GM23248 (cell line): ENCODE results near the gene ESPN. TPM values are rescaled to one million over a fixed set of nuclear protein-coding genes. Genes with fewer than 3 reads are reported as not detected.
"Not testable (repeated sequence)": the region's sequence is repeated elsewhere in the genome, so short reads cannot be mapped to it uniquely, and the experiment has no call there.

Source experiments
- DNase-seq: peaks from one replicate; pipeline ENCODE4 v3.0.0-alpha.2; 2015
- H2AFZ ChIP-seq: fragments of 200-600 bp; sonication (generic); 2 replicates; pipeline ENCODE4 v1.6.1; 2016; ENCODE audit warnings: antibody characterized with exemption
- H3F3A ChIP-seq: fragments of 200-600 bp; sonication (generic); 2 replicates; pipeline ENCODE4 v1.6.1; 2016; ENCODE audit warnings: mild to moderate bottlenecking, antibody characterized with exemption, mixed run types; ENCODE audit not compliant: insufficient read depth
- H3K27ac ChIP-seq: fragments of 200-600 bp; sonication (generic); 2 replicates; pipeline ENCODE4 v1.5.1; 2016; ENCODE audit warnings: mild to moderate bottlenecking
- H3K27me3 ChIP-seq: fragments of 200-600 bp; sonication (generic); replicated peaks from 2 replicates; pipeline ENCODE4 v1.6.1; 2016; ENCODE audit warnings: mild to moderate bottlenecking; ENCODE audit not compliant: insufficient read depth
- H3K36me3 ChIP-seq: fragments of 200-600 bp; sonication (generic); 2 replicates; pipeline ENCODE4 v1.6.1; 2016; ENCODE audit warnings: low read depth, mild to moderate bottlenecking
- H3K4me1 ChIP-seq: fragments of 200-600 bp; sonication (generic); 2 replicates; pipeline ENCODE4 v1.6.1; 2016; ENCODE audit warnings: mild to moderate bottlenecking; ENCODE audit not compliant: insufficient read depth
- H3K4me2 ChIP-seq: fragments of 200-600 bp; sonication (generic); one replicate; pipeline ENCODE4 v1.6.1; 2016; ENCODE audit warnings: mild to moderate bottlenecking; ENCODE audit not compliant: unreplicated experiment
- H3K4me3 ChIP-seq: fragments of 200-600 bp; sonication (generic); 2 replicates; pipeline ENCODE4 v1.5.1; 2016; ENCODE audit warnings: mild to moderate bottlenecking
- H3K79me2 ChIP-seq: fragments of 200-600 bp; sonication (generic); 2 replicates; pipeline ENCODE4 v1.6.1; 2016; ENCODE audit warnings: mild to moderate bottlenecking; ENCODE audit not compliant: insufficient read depth
- H3K9ac ChIP-seq: fragments of 200-600 bp; sonication (generic); 2 replicates; pipeline ENCODE4 v1.6.1; 2016; ENCODE audit warnings: mild to moderate bottlenecking
- H3K9me2 ChIP-seq: fragments of 200-600 bp; sonication (generic); 2 replicates; pipeline ENCODE4 v1.6.1; 2016; ENCODE audit warnings: mixed run types, mild to moderate bottlenecking, moderate library complexity; ENCODE audit not compliant: insufficient read depth
- H3K9me3 ChIP-seq: fragments of 200-600 bp; sonication (generic); one replicate; pipeline ENCODE4 v1.6.1; 2017; ENCODE audit warnings: low read depth
- H4K20me1 ChIP-seq: fragments of 200-600 bp; sonication (generic); 2 replicates; pipeline ENCODE4 v1.6.0; 2016; ENCODE audit not compliant: insufficient read depth
- EZH2 ChIP-seq: fragments of 200-600 bp; sonication (generic); IDR thresholded peaks from 2 replicates; pipeline ENCODE4 v1.6.1; 2018; ENCODE audit warnings: antibody characterized with exemption, mild to moderate bottlenecking; ENCODE audit not compliant: insufficient read depth, poor library complexity, severe bottlenecking
- EZH2phosphoT487 ChIP-seq: fragments of 200-600 bp; sonication (generic); IDR thresholded peaks from 2 replicates; pipeline ENCODE4 v1.6.1; 2018; ENCODE audit warnings: antibody characterized with exemption, moderate library complexity, mild to moderate bottlenecking, low read depth; ENCODE audit not compliant: insufficient read depth
- WGBS, 2 experiments: methylation state at CpG; one replicate each; pipeline ENCODE4 v1.1.6; 2015 to 2017; ENCODE audit warnings: low lambda C conversion rate in 2 of 2, low coverage in 1 of 2; ENCODE audit errors: missing lambda C conversion rate in 2 of 2; 5-methylcytosine and 5-hydroxymethylcytosine counted together
- in situ Hi-C: fragments of 300-500 bp; cut with MboI; formaldehyde crosslinking; loops from 2 replicates; pipeline ENCODE4 v1.15.0; 2020
- polyA plus RNA-seq: library from polyadenylated mRNA; unstranded; fragments of >200 nt; fragmentation: Nextera tagmentation; extraction: Ambion mirVana; gene quantifications from 2 replicates; pipeline ENCODE4 v1.2.1, GENCODE V29; 2016
- total RNA-seq: library from RNA; depleted of rRNA; stranded (reverse); fragments of >200 nt; shearing (Covaris generic); gene quantifications from 2 replicates; pipeline ENCODE4 v1.2.3, GENCODE V29; 2014

Gene ESPN
- total and polyA plus RNA-seq, 2 experiments from 2014 or later, result not detected

GRCh38 chr1:6491081-6491449, 66.5 kb downstream of the ESPN start:
- Histone ChIP-seq H3K4me2 (peak overlapping the region; percentile 92), H3F3A (peaks cover 15% of the 10 kb centered on the region; the same call in 1 of the 2 replicates), H3K79me2 (no peaks in the 10 kb centered on the region), H3K9me3 (no peaks in the 10 kb centered on the region), H3K4me3 (peak overlapping the region; percentile 85), H4K20me1 (no peaks in the 10 kb centered on the region), H3K9ac (peak overlapping the region; percentile 70), H2AFZ (peak overlapping the region; percentile 97), H3K27ac (peak overlapping the region; percentile 76), H3K9me2 (no peaks in the 10 kb centered on the region), H3K27me3 (no peaks in the 10 kb centered on the region), H3K4me1 (peaks cover 16% of the 10 kb centered on the region), H3K36me3 (no peaks in the 10 kb centered on the region)
- TF ChIP-seq EZH2 (no peak), EZH2phosphoT487 (no peak)
- DNase-seq, result no peak
- in situ Hi-C loops, result no loop called here
- 87 to 90% methylated on average over 6 of the region's 6 CpGs for WGBS, 2 experiments

- no peaks in the 10 kb centered on the region for H3K79me2 ChIP-seq
- 31% methylated on average over 6 of the region's 6 CpGs for WGBS, 2 experiments
- peak within 1 kb of the TSS; percentile 76 for H3K27ac ChIP-seq
- peak within 1 kb of the TSS; percentile 85 for H3K4me3 ChIP-seq
- peaks cover 15% of the 10 kb centered on the region; the same call in 1 of the 2 replicates for H3F3A ChIP-seq
- H2AFZ ChIP-seq, result peak within 1 kb of the TSS; percentile 97
- H3K4me1 ChIP-seq, result peaks cover 16% of the 10 kb centered on the region
- no peaks in the 10 kb centered on the region for H3K9me2 ChIP-seq
- H3K36me3 ChIP-seq, result no peaks in the 10 kb centered on the region
- in situ Hi-C loops, result no loop called here
- peak within 1 kb of the TSS; percentile 92 for H3K4me2 ChIP-seq
- no peaks in the 10 kb centered on the region for H3K9me3 ChIP-seq
- TF ChIP-seq EZH2phosphoT487, result no peak
- TF ChIP-seq EZH2, result no peak
- H3K9ac ChIP-seq, result peak within 1 kb of the TSS; percentile 70
- peak; percentile 81 for DNase-seq
- no peaks in the 10 kb centered on the region for H4K20me1 ChIP-seq
- no peaks in the 10 kb centered on the region for H3K27me3 ChIP-seq
These were observed 66.9 kb downstream of the ESPN start, which contains the start of gene PLEKHG5 for GRCh38 chr1:6491480-6491962. Gene PLEKHG5 (minus strand): TSS chr1:6491667. CDS start chr1:6477571, 14,096 bp downstream.

GRCh38 chr1:6491966-6492365, 67.4 kb downstream of the ESPN start:
- Histone ChIP-seq H3K4me2 (no peak overlapping the region), H3K27ac (peak overlapping the region; percentile 76), H3K9me3 (no peaks in the 10 kb centered on the region), H4K20me1 (no peaks in the 10 kb centered on the region), H3K9ac (peak overlapping the region; percentile 57), H2AFZ (peak overlapping the region; percentile 30), H3K9me2 (no peaks in the 10 kb centered on the region), H3K4me1 (peaks cover 16% of the 10 kb centered on the region), H3F3A (peaks cover 15% of the 10 kb centered on the region; the same call in 1 of the 2 replicates), H3K27me3 (no peaks in the 10 kb centered on the region), H3K79me2 (no peaks in the 10 kb centered on the region), H3K4me3 (no peak overlapping the region), H3K36me3 (no peaks in the 10 kb centered on the region)
- in situ Hi-C loops, result no loop called here
- no peak for DNase-seq
- TF ChIP-seq EZH2phosphoT487, result no peak
- TF ChIP-seq EZH2, result no peak
- 73 to 75% methylated on average over 10 of the region's 10 CpGs for WGBS, 2 experiments

GRCh38 chr1:6493834-6494223, 69.3 kb downstream of the ESPN start:
- H3K79me2 ChIP-seq, H3K9me3 ChIP-seq, DNase-seq, in situ Hi-C loops, H3K4me3 ChIP-seq, H3K4me2 ChIP-seq, H2AFZ ChIP-seq, H3K9me2 ChIP-seq, H3K9ac ChIP-seq, H4K20me1 ChIP-seq, H3K36me3 ChIP-seq, H3K27ac ChIP-seq, H3K27me3 ChIP-seq: not testable (repeated sequence)
- 97% methylated on average over 4 of the region's 4 CpGs for WGBS, 2 experiments
- peaks cover 16% of the 10 kb centered on the region for H3K4me1 ChIP-seq
- peaks cover 15% of the 10 kb centered on the region; the same call in 1 of the 2 replicates for H3F3A ChIP-seq

GRCh38 chr1:6494627-6495026, 70.1 kb downstream of the ESPN start:
- Histone ChIP-seq H3K4me2 (no peak overlapping the region), H3K27me3 (no peaks in the 10 kb centered on the region), H4K20me1 (no peaks in the 10 kb centered on the region), H3K9me3 (no peaks in the 10 kb centered on the region), H3K27ac (no peak overlapping the region), H3K9me2 (no peaks in the 10 kb centered on the region), H2AFZ (no peak overlapping the region), H3K4me1 (peaks cover 16% of the 10 kb centered on the region), H3F3A (peaks cover 15% of the 10 kb centered on the region; the same call in 1 of the 2 replicates), H3K9ac (no peak overlapping the region), H3K4me3 (no peak overlapping the region), H3K79me2 (no peaks in the 10 kb centered on the region), H3K36me3 (no peaks in the 10 kb centered on the region)
- WGBS, 2 experiments, result 90 to 95% methylated on average over 4 of the region's 4 CpGs
- DNase-seq, result no peak
- in situ Hi-C loops, result no loop called here
- no peak for TF ChIP-seq EZH2phosphoT487
- TF ChIP-seq EZH2, result no peak
